22Rv1 (cell line): ENCODE measurements around the gene PRKCE.

Source experiments
- CTCF ChIP-seq: fragments of 450-650 bp; IDR thresholded peaks from 2 replicates; pipeline ENCODE4 v1.5.1; 2017; ENCODE audit warnings: mild to moderate bottlenecking
- ZFX ChIP-seq: fragments of 450-650 bp; IDR thresholded peaks from 2 replicates; pipeline ENCODE4 v1.6.1; 2017; ENCODE audit warnings: antibody characterized with exemption, borderline replicate concordance

GRCh38 chr2:46188041-46188716, 536.7 kb downstream of the PRKCE start:
- TF ChIP-seq CTCF (no peak), ZFX (no peak)
